Measurements from ENCODE around the gene NFIL3.

The NFIL3 gene

GRCh38 chr9:91422758-91423711 is 597 bp downstream of the NFIL3 start:
- DNase-seq (ENCODE audit: low read depth in 2 of 2), result no peak

- DNase-seq (ENCODE audit: low read depth in 2 of 2), result no peak
Observed at GRCh38 chr9:91421971-91422757, 1.5 kb downstream of the NFIL3 start.

- DNase-seq (ENCODE audit: low read depth in 2 of 2), result no peak
Observed at GRCh38 chr9:91421128-91421765, 2.4 kb downstream of the NFIL3 start.

GRCh38 chr9:91420501-91421127 is 3.0 kb downstream of the NFIL3 start:
- no peak for DNase-seq (ENCODE audit: low read depth in 2 of 2)

- DNase-seq (ENCODE audit: low read depth in 2 of 2), result peak; percentile 80 to 82
Observed at GRCh38 chr9:91419222-91420191, 4.1 kb downstream of the NFIL3 start.

GRCh38 chr9:91418215-91418610 is 5.4 kb downstream of the NFIL3 start:
- no peak for DNase-seq (ENCODE audit: low read depth in 2 of 2)

GRCh38 chr9:91417602-91418214 is 5.9 kb downstream of the NFIL3 start:
- DNase-seq (ENCODE audit: low read depth in 2 of 2), result no peak

- DNase-seq (ENCODE audit: low read depth in 2 of 2), result no peak
Observed at GRCh38 chr9:91416096-91416712, 7.4 kb downstream of the NFIL3 start.

GRCh38 chr9:91415290-91415689 is 8.3 kb downstream of the NFIL3 start:
- DNase-seq (ENCODE audit: low read depth in 2 of 2), result no peak

- DNase-seq (ENCODE audit: low read depth in 2 of 2), result no peak
Observed at GRCh38 chr9:91412941-91413340, 10.7 kb downstream of the NFIL3 start.

GRCh38 chr9:91411096-91411771 is 12.4 kb downstream of the NFIL3 start:
- DNase-seq (ENCODE audit: low read depth in 2 of 2), result no peak

- DNase-seq (ENCODE audit: low read depth in 2 of 2), result no peak
Observed at GRCh38 chr9:91410161-91410560, 13.5 kb downstream of the NFIL3 start.

GRCh38 chr9:91408475-91408874 is 15.2 kb downstream of the NFIL3 start:
- no peak for DNase-seq (ENCODE audit: low read depth in 2 of 2)

GRCh38 chr9:91407580-91408318 is 15.9 kb downstream of the NFIL3 start:
- no peak for DNase-seq (ENCODE audit: low read depth in 2 of 2)

GRCh38 chr9:91405343-91406077 is 18.1 kb downstream of the NFIL3 start:
- no peak for DNase-seq (ENCODE audit: low read depth in 2 of 2)

GRCh38 chr9:91403665-91404543 is 19.7 kb downstream of the NFIL3 start:
- DNase-seq (ENCODE audit: low read depth in 2 of 2), result no peak

- DNase-seq (ENCODE audit: low read depth in 2 of 2), result no peak
Observed at GRCh38 chr9:91398926-91399325, 24.7 kb downstream of the NFIL3 start.
